Sigmoid colon (tissue), 7 donors: Measurements from ENCODE around the gene ADAMTS2. TPM values are rescaled to one million over a fixed set of nuclear protein-coding genes. Genes with fewer than 3 reads are reported as not detected.
"Not testable (repeated sequence)": the region's sequence is repeated elsewhere in the genome, so short reads cannot be mapped to it uniquely, and the experiment has no call there.

Experiments used
- DNase-seq: peaks from one replicate; pipeline ENCODE4 v3.0.0-alpha.2; 2019
- H3K27ac ChIP-seq, 4 donors: fragments of 200-600 bp; sonication (generic); one replicate each; pipeline ENCODE4 v1.5.1; 2016 to 2019; ENCODE audit warnings: mild to moderate bottlenecking in 1 of 4
- H3K27me3 ChIP-seq, 3 donors: fragments of 200-600 bp; sonication (generic); one replicate each; pipeline ENCODE4 v1.5.1; 2019; ENCODE audit warnings: mild to moderate bottlenecking in 1 of 3
- H3K36me3 ChIP-seq, 4 donors: fragments of 200-600 bp; sonication (generic); one replicate each; pipeline ENCODE4 v1.5.1; 2016 to 2019
- H3K4me1 ChIP-seq, 4 donors: fragments of 200-600 bp; sonication (generic); one replicate each; pipeline ENCODE4 v1.5.1; 2017 to 2019
- H3K4me3 ChIP-seq, 4 donors: fragments of 200-600 bp; sonication (generic); one replicate each; pipeline ENCODE4 v1.5.1; 2017 to 2019; ENCODE audit warnings: mild to moderate bottlenecking in 2 of 4, moderate library complexity in 1 of 4
- H3K9me3 ChIP-seq, 4 donors: fragments of 200-600 bp in 3 of 4; sonication (generic) in 3 of 4; one replicate each; pipeline versions ENCODE4 v1.5.1 to v1.6.1; 2013 to 2019
- CTCF ChIP-seq, 4 experiments: fragments of 450-650 bp in 3 of 4; fragments of 200-600 bp in 1 of 4; IDR thresholded peaks; one replicate each; pipeline ENCODE4 v1.5.1; 2016 to 2019; ENCODE audit warnings: antibody characterized with exemption in 4 of 4, mild to moderate bottlenecking in 3 of 4, moderate library complexity in 2 of 4
- EP300 ChIP-seq, 4 donors: sonication (generic); formaldehyde crosslinking; IDR thresholded peaks; one replicate each; pipeline ENCODE4 v1.6.1; 2017; ENCODE audit warnings: antibody characterized with exemption in 4 of 4
- POLR2A ChIP-seq, 2 donors: fragments of 450-650 bp; IDR thresholded peaks; one replicate each; pipeline ENCODE4 v1.6.1; 2016; ENCODE audit warnings: antibody characterized with exemption in 2 of 2, mild to moderate bottlenecking in 2 of 2, moderate library complexity in 2 of 2
- POLR2AphosphoS5 ChIP-seq, 4 donors: sonication (generic); formaldehyde crosslinking; IDR thresholded peaks; one replicate each; pipeline ENCODE4 v1.6.1; 2017; ENCODE audit warnings: antibody characterized with exemption in 4 of 4
- WGBS, 2 donors: extraction: QIAGEN DNeasy Blood & Tissue Kit; methylation state at CpG; one replicate each; pipeline ENCODE4 v1.1.7; 2013; 5-methylcytosine and 5-hydroxymethylcytosine counted together
- intact Hi-C: fragments of 100-400 bp; cut with DNase I; formaldehyde crosslinking; loops from one replicate; pipeline ENCODE4 v1.15.1; 2023
- polyA plus RNA-seq, 3 donors: library from polyadenylated mRNA; stranded (reverse); fragments of 200-250 nt; gene quantifications; one replicate each; pipeline ENCODE4 v1.2.3, GENCODE V29; 2013
- total RNA-seq, 4 donors: library from RNA; depleted of rRNA; stranded (reverse); fragments of >200 nt; gene quantifications; one replicate each; pipeline ENCODE4 v1.1.0, GENCODE V29; 2016
- donor health status: healthy with polysubstance abuse.
- donor health status: Bipolar disorder and iron deficiency.
- donor health status: healthy.

Gene ADAMTS2
- total and polyA plus RNA-seq, 7 donors = 0.69 to 33.2 (median 9.2) TPM

- Histone ChIP-seq H3K36me3 (no peaks in the 10 kb centered on the region), H3K27ac (peak overlapping the region in 3 of 4 donors; percentile 7 to 65 (median 56)), H3K27me3 (no peaks in the 10 kb centered on the region), H3K9me3 (no peaks in the 10 kb centered on the region), H3K4me3 (no peak overlapping the region), H3K4me1 (peaks cover 0 to 19% (median 17%) of the 10 kb centered on the region in 4 donors)
- TF ChIP-seq EP300 (IDR thresholded peaks at IDR 0.05) (no peak), POLR2AphosphoS5 (IDR thresholded peaks at IDR 0.05) (no peak)
- intact Hi-C loops = no loop called here
- 75 to 82% methylated on average over 10 of the region's 10 CpGs for WGBS, 2 donors
- peak; percentile 63 for DNase-seq
Observed at GRCh38 chr5:179287631-179288030, 57.6 kb downstream of the ADAMTS2 start.

GRCh38 chr5:179287071-179287470 lies 58.2 kb downstream of the ADAMTS2 start:
- Histone ChIP-seq H3K27me3 (no peaks in the 10 kb centered on the region), H3K4me3 (no peak overlapping the region), H3K9me3 (no peaks in the 10 kb centered on the region), H3K4me1 (peaks cover 0 to 19% (median 17%) of the 10 kb centered on the region in 4 donors), H3K36me3 (no peaks in the 10 kb centered on the region), H3K27ac (no peak overlapping the region)
- intact Hi-C loops = no loop called here
- TF ChIP-seq POLR2A (IDR thresholded peaks at IDR 0.05) (no peak), CTCF (IDR thresholded peaks at IDR 0.05) (no peak)
- peak; percentile 61 for DNase-seq
- WGBS, 2 donors = 84 to 87% methylated on average over 13 of the region's 13 CpGs

GRCh38 chr5:179285776-179286162 lies 59.5 kb downstream of the ADAMTS2 start:
- H3K27me3 ChIP-seq, intact Hi-C loops, H3K9me3 ChIP-seq, H3K36me3 ChIP-seq, H3K4me3 ChIP-seq: not testable (repeated sequence)
- Histone ChIP-seq H3K4me1 (peaks cover 0 to 19% (median 17%) of the 10 kb centered on the region in 4 donors), H3K27ac (peak overlapping the region in 2 of 4 donors; percentile 31 to 48)
- WGBS, 2 donors = 88 to 90% methylated on average over 11 of the region's 11 CpGs
- peak; percentile 51 for DNase-seq

- H3K27ac ChIP-seq = peak overlapping the region; percentile 7 to 48 (median 25)
- H3K27me3 ChIP-seq = no peaks in the 10 kb centered on the region
- no peaks in the 10 kb centered on the region for H3K36me3 ChIP-seq
- TF ChIP-seq POLR2A (IDR thresholded peaks at IDR 0.05) = no peak
- TF ChIP-seq CTCF (IDR thresholded peaks at IDR 0.05) = no peak
- TF ChIP-seq POLR2AphosphoS5 (IDR thresholded peaks at IDR 0.05) = peak in 1 of 4 donors; percentile 9
- TF ChIP-seq EP300 (IDR thresholded peaks at IDR 0.05) = peak in 1 of 4 donors; percentile 14
- 71 to 74% methylated on average over 23 of the region's 23 CpGs for WGBS, 2 donors
- H3K9me3 ChIP-seq = no peaks in the 10 kb centered on the region
- intact Hi-C loops = no loop called here
- peak; percentile 73 for DNase-seq
- peaks cover 0 to 19% (median 17%) of the 10 kb centered on the region in 4 donors for H3K4me1 ChIP-seq
- H3K4me3 ChIP-seq = no peak overlapping the region
Observed at GRCh38 chr5:179284751-179285631, 60.3 kb downstream of the ADAMTS2 start.

GRCh38 chr5:179283908-179284307 lies 61.4 kb downstream of the ADAMTS2 start:
- H3K9me3 ChIP-seq, intact Hi-C loops, H3K36me3 ChIP-seq, H3K27me3 ChIP-seq, H3K27ac ChIP-seq, H3K4me3 ChIP-seq: not testable (repeated sequence)
- peak; percentile 6 for DNase-seq
- 89 to 96% methylated on average over 10 of the region's 10 CpGs for WGBS, 2 donors
- peaks cover 0 to 19% (median 17%) of the 10 kb centered on the region in 4 donors for H3K4me1 ChIP-seq

GRCh38 chr5:179281694-179282093 lies 63.6 kb downstream of the ADAMTS2 start:
- no peaks in the 10 kb centered on the region for H3K27me3 ChIP-seq
- 94% methylated on average over 1 of the region's 1 CpG for WGBS, 2 donors
- no peak overlapping the region for H3K27ac ChIP-seq
- H3K36me3 ChIP-seq = no peaks in the 10 kb centered on the region
- H3K4me3 ChIP-seq = no peak overlapping the region
- no peak for TF ChIP-seq POLR2AphosphoS5 (IDR thresholded peaks at IDR 0.05)
- no peak for TF ChIP-seq CTCF (IDR thresholded peaks at IDR 0.05)
- no peak for TF ChIP-seq POLR2A (IDR thresholded peaks at IDR 0.05)
- TF ChIP-seq EP300 (IDR thresholded peaks at IDR 0.05) = no peak
- intact Hi-C loops = no loop called here
- peaks cover 0 to 4% (median 3%) of the 10 kb centered on the region in 4 donors for H3K4me1 ChIP-seq
- H3K9me3 ChIP-seq = no peaks in the 10 kb centered on the region
- DNase-seq = peak; percentile 9
